Mesenchymal stem cell (in vitro differentiated cells and primary cell): Measurements from ENCODE around the gene TNFRSF25.
A peak's percentile ranks its signal among the peaks of the same experiment; 100 is the strongest.

Experiments used
- DNase-seq: peaks from one replicate; pipeline ENCODE4 v3.0.0-alpha.2; 2013
- H2AFZ ChIP-seq: one replicate; pipeline ENCODE4 v1.6.1; 2013; ENCODE audit warnings: low read depth, mild to moderate bottlenecking, control low read depth, inconsistent platforms, low read length, moderate library complexity
- H2AK5ac ChIP-seq: 2 replicates; pipeline ENCODE4 v1.6.1; 2013; ENCODE audit warnings: low read length, moderate library complexity, mild to moderate bottlenecking, inconsistent platforms; ENCODE audit not compliant: severe bottlenecking
- H2BK120ac ChIP-seq: one replicate; pipeline ENCODE4 v1.6.1; 2013; ENCODE audit warnings: low read depth, mild to moderate bottlenecking, inconsistent platforms, low read length, moderate library complexity
- H2BK12ac ChIP-seq, 2 experiments: one replicate each; pipeline ENCODE4 v1.6.1; 2013; ENCODE audit warnings: inconsistent platforms in 2 of 2, low read length in 2 of 2, mild to moderate bottlenecking in 2 of 2, moderate library complexity in 2 of 2, control low read depth in 1 of 2
- H2BK15ac ChIP-seq: one replicate; pipeline ENCODE4 v1.6.1; 2013; ENCODE audit warnings: mild to moderate bottlenecking, low read depth, inconsistent platforms; ENCODE audit not compliant: poor library complexity, severe bottlenecking
- H2BK5ac ChIP-seq: 2 replicates; pipeline ENCODE4 v1.6.1; 2013; ENCODE audit warnings: low read depth, mild to moderate bottlenecking, low read length, control low read depth, inconsistent platforms; ENCODE audit not compliant: poor library complexity, severe bottlenecking
- H3K14ac ChIP-seq, 2 experiments: one replicate each; pipeline ENCODE4 v1.6.1; 2013; ENCODE audit warnings: inconsistent platforms in 2 of 2, low read length in 2 of 2, control low read depth in 1 of 2, mild to moderate bottlenecking in 1 of 2, moderate library complexity in 1 of 2
- H3K18ac ChIP-seq, 2 experiments: one replicate each; pipeline ENCODE4 v1.6.1; 2013; ENCODE audit warnings: inconsistent platforms in 2 of 2, low read length in 2 of 2, control low read depth in 1 of 2, low read depth in 1 of 2, mild to moderate bottlenecking in 1 of 2
- H3K23ac ChIP-seq, 2 experiments: one replicate each; pipeline ENCODE4 v1.6.1; 2013; ENCODE audit warnings: inconsistent platforms in 2 of 2, low read length in 2 of 2, mild to moderate bottlenecking in 2 of 2, moderate library complexity in 2 of 2, control low read depth in 1 of 2
- H3K27ac ChIP-seq: 2 replicates; pipeline ENCODE4 v1.5.1; 2013; ENCODE audit warnings: mild to moderate bottlenecking, moderate library complexity, low read length, control low read depth, inconsistent platforms; ENCODE audit not compliant: poor library complexity, severe bottlenecking
- H3K27me3 ChIP-seq, 2 experiments: 2 replicates each; pipeline versions ENCODE4 v1.6.1 to v1.7.0; 2013; ENCODE audit warnings: low read length in 2 of 2, mild to moderate bottlenecking in 2 of 2, moderate library complexity in 2 of 2, control low read depth in 1 of 2, inconsistent platforms in 1 of 2; ENCODE audit not compliant: control insufficient read depth in 1 of 2, insufficient read depth in 1 of 2
- H3K36me3 ChIP-seq, 2 experiments: 2 replicates each; pipeline versions ENCODE4 v1.6.1 to v1.7.0; 2013; ENCODE audit warnings: low read length in 2 of 2, control low read depth in 1 of 2, inconsistent platforms in 1 of 2, low read depth in 1 of 2, mild to moderate bottlenecking in 1 of 2; ENCODE audit not compliant: insufficient read depth in 2 of 2, control insufficient read depth in 1 of 2
- H3K4ac ChIP-seq, 2 experiments: one replicate each; pipeline ENCODE4 v1.6.1; 2013; ENCODE audit warnings: inconsistent platforms in 2 of 2, low read length in 2 of 2, mild to moderate bottlenecking in 2 of 2, moderate library complexity in 2 of 2, control low read depth in 1 of 2, low read depth in 1 of 2
- H3K4me1 ChIP-seq: 2 replicates; pipeline ENCODE4 v1.6.1; 2013; ENCODE audit warnings: low read depth, low read length, control low read depth; ENCODE audit not compliant: control insufficient read depth, insufficient read depth
- H3K4me2 ChIP-seq: 2 replicates; pipeline ENCODE4 v1.6.1; 2013; ENCODE audit warnings: low read length, mild to moderate bottlenecking, inconsistent platforms; ENCODE audit not compliant: poor library complexity, severe bottlenecking
- H3K4me3 ChIP-seq, 2 experiments: 2 replicates each; pipeline versions ENCODE4 v1.5.1 to v1.7.0; 2013; ENCODE audit warnings: low read length in 2 of 2, mild to moderate bottlenecking in 2 of 2, control low read depth in 1 of 2, low read depth in 1 of 2; ENCODE audit not compliant: insufficient read depth in 1 of 2
- H3K79me1 ChIP-seq: replicated peaks from 2 replicates; pipeline ENCODE4 v1.6.1; 2013; ENCODE audit warnings: mild to moderate bottlenecking, control low read depth, low read length, inconsistent platforms; ENCODE audit not compliant: poor library complexity, severe bottlenecking
- H3K9ac ChIP-seq: 2 replicates; pipeline ENCODE4 v1.7.0; 2013; ENCODE audit warnings: mild to moderate bottlenecking, low read length, moderate library complexity
- H3K9me3 ChIP-seq: 2 replicates; pipeline ENCODE4 v1.7.0; 2013; ENCODE audit warnings: mild to moderate bottlenecking, low read length; ENCODE audit not compliant: control insufficient read depth
- H4K8ac ChIP-seq: one replicate; pipeline ENCODE4 v1.6.1; 2013; ENCODE audit warnings: inconsistent platforms, mild to moderate bottlenecking, low read length, moderate library complexity
- H4K91ac ChIP-seq: one replicate; pipeline ENCODE4 v1.6.1; 2013; ENCODE audit warnings: mild to moderate bottlenecking, low read length, inconsistent platforms
- WGBS: methylation state at CpG from one replicate; pipeline ENCODE4 v1.1.7; 2013; ENCODE audit warnings: mixed read lengths; 5-methylcytosine and 5-hydroxymethylcytosine counted together

TNFRSF25 gene

GRCh38 chr1:6512245-6512907 lies 46.4 kb upstream of the TNFRSF25 start:
- DNase-seq, result no peak
- H3K4ac ChIP-seq, result no peak overlapping the region
- no peak overlapping the region for H2BK12ac ChIP-seq
- H3K18ac ChIP-seq, result no peak overlapping the region
- no peak overlapping the region for H2AFZ ChIP-seq
- H3K9ac ChIP-seq, result no peak overlapping the region
- 89% methylated on average over 16 of the region's 19 CpGs for WGBS
- no peak overlapping the region for H3K14ac ChIP-seq
- H4K8ac ChIP-seq, result peak overlapping the region; percentile 45
- no peaks in the 10 kb centered on the region for H3K36me3 ChIP-seq
- H3K23ac ChIP-seq, result no peak overlapping the region
- H4K91ac ChIP-seq, result no peak overlapping the region
- H3K79me1 ChIP-seq, result no peaks in the 10 kb centered on the region
- H3K4me3 ChIP-seq, result no peak overlapping the region
- H3K27me3 ChIP-seq, result peaks cover 0 to 14% of the 10 kb centered on the region in 2 experiments
- H3K4me2 ChIP-seq, result no peak overlapping the region
- H2AK5ac ChIP-seq, result no peak overlapping the region
- peaks cover 6% of the 10 kb centered on the region for H3K4me1 ChIP-seq
- no peak overlapping the region for H2BK15ac ChIP-seq
- no peak overlapping the region for H3K27ac ChIP-seq
- no peak overlapping the region for H2BK120ac ChIP-seq
- H3K9me3 ChIP-seq, result no peaks in the 10 kb centered on the region
- H2BK5ac ChIP-seq, result no peak overlapping the region

GRCh38 chr1:6511561-6512244 lies 45.7 kb upstream of the TNFRSF25 start:
- Histone ChIP-seq H2BK5ac (no peak overlapping the region), H2BK12ac (no peak overlapping the region), H3K27ac (no peak overlapping the region), H3K4me2 (no peak overlapping the region), H2AK5ac (no peak overlapping the region), H3K9ac (no peak overlapping the region), H3K27me3 (peaks cover 0 to 19% of the 10 kb centered on the region in 2 experiments), H3K23ac (no peak overlapping the region), H2BK120ac (no peak overlapping the region), H3K14ac (no peak overlapping the region), H3K79me1 (no peaks in the 10 kb centered on the region), H4K8ac (peak overlapping the region; percentile 45), H2BK15ac (no peak overlapping the region), H3K4ac (no peak overlapping the region), H3K18ac (no peak overlapping the region), H3K4me3 (no peak overlapping the region), H3K36me3 (no peaks in the 10 kb centered on the region), H3K9me3 (no peaks in the 10 kb centered on the region), H3K4me1 (peaks cover 10% of the 10 kb centered on the region), H2AFZ (no peak overlapping the region), H4K91ac (peak overlapping the region; percentile 59)
- WGBS, result 84% methylated on average over 16 of the region's 16 CpGs
- DNase-seq, result no peak

- Histone ChIP-seq H2BK5ac (no peak overlapping the region), H4K8ac (no peak overlapping the region), H3K79me1 (no peaks in the 10 kb centered on the region), H3K27ac (no peak overlapping the region), H3K9me3 (no peaks in the 10 kb centered on the region), H2BK120ac (no peak overlapping the region), H2BK15ac (no peak overlapping the region), H3K27me3 (peaks cover 0 to 22% of the 10 kb centered on the region in 2 experiments), H3K4me3 (no peak overlapping the region), H3K18ac (no peak overlapping the region), H3K36me3 (no peaks in the 10 kb centered on the region), H4K91ac (no peak overlapping the region), H3K4me1 (peaks cover 10% of the 10 kb centered on the region), H3K9ac (no peak overlapping the region), H2BK12ac (no peak overlapping the region), H3K23ac (no peak overlapping the region), H2AFZ (no peak overlapping the region), H3K14ac (no peak overlapping the region), H2AK5ac (no peak overlapping the region), H3K4me2 (no peak overlapping the region), H3K4ac (no peak overlapping the region)
- WGBS, result 77% methylated on average over 5 of the region's 6 CpGs
- DNase-seq, result no peak
Measured at GRCh38 chr1:6511056-6511455, 45.1 kb upstream of the TNFRSF25 start.

GRCh38 chr1:6510493-6510892 lies 44.5 kb upstream of the TNFRSF25 start:
- 95% methylated on average over 5 of the region's 6 CpGs for WGBS

More at GRCh38 chr1:6510493-6510892, 44.5 kb upstream of the TNFRSF25 start:
- Histone ChIP-seq H3K14ac (no peak overlapping the region), H2BK12ac (no peak overlapping the region), H3K79me1 (no peaks in the 10 kb centered on the region), H3K4me2 (no peak overlapping the region), H3K9ac (no peak overlapping the region), H3K4me3 (no peak overlapping the region), H2BK15ac (no peak overlapping the region), H3K18ac (no peak overlapping the region), H3K27ac (no peak overlapping the region), H2AFZ (no peak overlapping the region), H3K4me1 (peaks cover 8% of the 10 kb centered on the region), H3K4ac (no peak overlapping the region), H3K36me3 (no peaks in the 10 kb centered on the region), H4K8ac (no peak overlapping the region), H2AK5ac (no peak overlapping the region), H2BK120ac (no peak overlapping the region), H3K27me3 (peaks cover 0 to 25% of the 10 kb centered on the region in 2 experiments), H3K23ac (no peak overlapping the region), H2BK5ac (no peak overlapping the region), H3K9me3 (no peaks in the 10 kb centered on the region), H4K91ac (no peak overlapping the region)
- no peak for DNase-seq
